HUDEP-2 (cell line): Measurements from ENCODE around the gene ASB1.
A peak's percentile ranks its signal among the peaks of the same experiment; 100 is the strongest.
"Not testable (repeated sequence)": the region's sequence is repeated elsewhere in the genome, so short reads cannot be mapped to it uniquely, and the experiment has no call there.

Experiments used
- DNase-seq, 76 experiments: peaks; one replicate each; lab custom pipeline; 2025; ENCODE audit not compliant: unreplicated experiment in 76 of 76; lab: John Stamatoyannopoulos, UW

Gene ASB1

GRCh38 chr2:238441262-238442114, 14.8 kb downstream of the ASB1 start:
- no peak for DNase-seq

GRCh38 chr2:238442257-238442656, 15.5 kb downstream of the ASB1 start:
- not testable (repeated sequence) for DNase-seq

- no peak for DNase-seq
Observed at GRCh38 chr2:238444242-238444641, 17.5 kb downstream of the ASB1 start.

GRCh38 chr2:238445409-238446190, 18.9 kb downstream of the ASB1 start:
- DNase-seq: no peak

GRCh38 chr2:238446371-238446770, 19.6 kb downstream of the ASB1 start:
- DNase-seq: no peak

GRCh38 chr2:238448031-238448955, 21.6 kb downstream of the ASB1 start:
- DNase-seq: no peak

- DNase-seq: no peak
Observed at GRCh38 chr2:238449241-238449640, 22.5 kb downstream of the ASB1 start.

- no peak for DNase-seq
Observed at GRCh38 chr2:238449909-238450417, 23.2 kb downstream of the ASB1 start.

GRCh38 chr2:238450440-238450861, 23.7 kb downstream of the ASB1 start:
- DNase-seq: no peak

GRCh38 chr2:238453842-238454241, 27.1 kb downstream of the ASB1 start:
- DNase-seq: no peak

GRCh38 chr2:238456449-238456848, 29.7 kb downstream of the ASB1 start:
- DNase-seq: no peak

GRCh38 chr2:238456970-238457926, 30.5 kb downstream of the ASB1 start:
- DNase-seq: no peak

- DNase-seq: no peak
Observed at GRCh38 chr2:238457927-238458324, 31.2 kb downstream of the ASB1 start.

GRCh38 chr2:238458651-238459050, 31.9 kb downstream of the ASB1 start:
- DNase-seq: no peak

- no peak for DNase-seq
Observed at GRCh38 chr2:238459081-238459629, 32.4 kb downstream of the ASB1 start.

- DNase-seq: no peak
Observed at GRCh38 chr2:238461051-238461450, 34.3 kb downstream of the ASB1 start.

- DNase-seq: no peak
Observed at GRCh38 chr2:238461491-238461890, 34.8 kb downstream of the ASB1 start.

- DNase-seq: no peak
Observed at GRCh38 chr2:238461916-238462315, 35.2 kb downstream of the ASB1 start.

GRCh38 chr2:238462782-238463396, 36.2 kb downstream of the ASB1 start:
- peak in 29 of 76 experiments; percentile 1 to 71 (median 37) for DNase-seq
